OCI-LY1 (cell line): ENCODE data around the gene SWAP70.

Experiments
- H2AFZ ChIP-seq: fragments of 200-600 bp; sonication (generic), shearing (Covaris generic); 2 replicates; pipeline ENCODE4 v1.6.0; 2014; ENCODE audit warnings: antibody characterized with exemption, mild to moderate bottlenecking, low read length
- H3F3A ChIP-seq: fragments of 200-600 bp; sonication (generic), shearing (Covaris generic); 2 replicates; pipeline ENCODE4 v1.6.0; 2014; ENCODE audit warnings: mild to moderate bottlenecking, antibody characterized with exemption, low read length, moderate library complexity; ENCODE audit not compliant: insufficient read depth
- H3K27ac ChIP-seq: fragments of 200-600 bp; sonication (generic); 2 replicates; pipeline ENCODE4 v1.5.1; 2014; ENCODE audit warnings: low read length, mixed run types, mild to moderate bottlenecking, low read depth; ENCODE audit not compliant: poor library complexity, severe bottlenecking
- H3K27me3 ChIP-seq: fragments of 200-600 bp; sonication (generic); 2 replicates; pipeline ENCODE4 v1.6.0; 2014; ENCODE audit warnings: antibody characterized with exemption, mild to moderate bottlenecking, low read length, moderate library complexity; ENCODE audit not compliant: insufficient read depth
- H3K36me3 ChIP-seq: fragments of 200-600 bp; sonication (generic); 2 replicates; pipeline ENCODE4 v1.6.1; 2014; ENCODE audit warnings: mild to moderate bottlenecking, antibody characterized with exemption, low read length, moderate library complexity, mixed read lengths; ENCODE audit not compliant: insufficient read depth
- H3K4me1 ChIP-seq: fragments of 200-600 bp; sonication (generic); 2 replicates; pipeline ENCODE4 v1.5.1; 2014; ENCODE audit warnings: mild to moderate bottlenecking, low read length, moderate library complexity; ENCODE audit not compliant: insufficient read depth, severe bottlenecking
- H3K4me2 ChIP-seq: fragments of 200-600 bp; sonication (generic), shearing (Covaris generic); 2 replicates; pipeline ENCODE4 v1.6.1; 2014; ENCODE audit warnings: low read length
- H3K4me3 ChIP-seq: fragments of 200-600 bp; sonication (generic); 2 replicates; pipeline ENCODE4 v1.5.1; 2014; ENCODE audit warnings: low read length, low read depth, mild to moderate bottlenecking, mixed read lengths; ENCODE audit not compliant: poor library complexity, severe bottlenecking
- H3K79me2 ChIP-seq: fragments of 200-600 bp; shearing (Covaris generic); 2 replicates; pipeline ENCODE4 v1.6.1; 2016; ENCODE audit warnings: mixed run types, low read length, mixed read lengths; ENCODE audit not compliant: insufficient read depth
- H3K9ac ChIP-seq: fragments of 200-600 bp; sonication (generic), shearing (Covaris generic); 2 replicates; pipeline ENCODE4 v1.6.1; 2014; ENCODE audit warnings: mild to moderate bottlenecking, low read length, mixed read lengths
- H3K9me2 ChIP-seq: fragments of 200-600 bp; sonication (generic), shearing (Covaris generic); 2 replicates; pipeline ENCODE4 v1.6.1; 2014; ENCODE audit warnings: low read depth, mild to moderate bottlenecking, low read length, mixed read lengths
- H3K9me3 ChIP-seq: fragments of 200-600 bp; shearing (Covaris generic); 2 replicates; pipeline ENCODE4 v1.6.1; 2014; ENCODE audit warnings: low read length, mixed read lengths
- H4K20me1 ChIP-seq: fragments of 200-600 bp; sonication (generic), shearing (Covaris generic); 2 replicates; pipeline ENCODE4 v1.6.0; 2016; ENCODE audit warnings: mild to moderate bottlenecking, low read length; ENCODE audit not compliant: insufficient read depth
- EZH2 ChIP-seq: fragments of 200-600 bp; sonication (generic), shearing (Covaris generic); IDR thresholded peaks from 2 replicates; pipeline ENCODE4 v1.8.0; 2017; ENCODE audit warnings: borderline replicate concordance, mixed run types, mild to moderate bottlenecking, antibody characterized with exemption, low read length, moderate library complexity, mixed read lengths
- TF ChIP-seq, protein P1 (sequence below): fragments of 200-600 bp; sonication (generic), shearing (Covaris generic); IDR thresholded peaks from 2 replicates; pipeline ENCODE4 v1.5.1; 2017; ENCODE audit warnings: mild to moderate bottlenecking, antibody characterized with exemption, low read length, moderate library complexity, mixed read lengths

Gene SWAP70

DNA sequence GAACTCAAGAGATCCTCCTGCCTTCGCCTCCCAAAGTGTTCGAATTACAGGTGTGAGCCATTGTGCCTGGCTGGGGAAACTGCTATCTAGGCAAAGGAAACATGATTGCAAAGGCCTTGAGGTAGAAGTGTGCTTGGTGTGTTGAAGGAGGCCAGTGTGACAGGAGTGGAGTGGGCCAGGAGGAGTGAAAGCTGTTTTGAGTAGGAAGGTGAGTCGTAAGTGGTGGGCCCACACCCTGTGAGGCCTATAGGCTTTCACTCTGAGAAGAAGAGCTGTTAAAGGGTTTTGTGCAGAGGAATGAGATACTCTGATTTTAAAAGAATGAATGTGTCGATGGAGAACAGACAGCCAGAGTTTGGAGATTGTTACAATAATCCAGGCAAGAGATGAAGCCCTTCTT, 47.0 kb upstream of the SWAP70 start:
- H2AFZ ChIP-seq: no peak overlapping the region
- TF ChIP-seq EZH2: no peak
- TF ChIP-seq, protein P1, sequence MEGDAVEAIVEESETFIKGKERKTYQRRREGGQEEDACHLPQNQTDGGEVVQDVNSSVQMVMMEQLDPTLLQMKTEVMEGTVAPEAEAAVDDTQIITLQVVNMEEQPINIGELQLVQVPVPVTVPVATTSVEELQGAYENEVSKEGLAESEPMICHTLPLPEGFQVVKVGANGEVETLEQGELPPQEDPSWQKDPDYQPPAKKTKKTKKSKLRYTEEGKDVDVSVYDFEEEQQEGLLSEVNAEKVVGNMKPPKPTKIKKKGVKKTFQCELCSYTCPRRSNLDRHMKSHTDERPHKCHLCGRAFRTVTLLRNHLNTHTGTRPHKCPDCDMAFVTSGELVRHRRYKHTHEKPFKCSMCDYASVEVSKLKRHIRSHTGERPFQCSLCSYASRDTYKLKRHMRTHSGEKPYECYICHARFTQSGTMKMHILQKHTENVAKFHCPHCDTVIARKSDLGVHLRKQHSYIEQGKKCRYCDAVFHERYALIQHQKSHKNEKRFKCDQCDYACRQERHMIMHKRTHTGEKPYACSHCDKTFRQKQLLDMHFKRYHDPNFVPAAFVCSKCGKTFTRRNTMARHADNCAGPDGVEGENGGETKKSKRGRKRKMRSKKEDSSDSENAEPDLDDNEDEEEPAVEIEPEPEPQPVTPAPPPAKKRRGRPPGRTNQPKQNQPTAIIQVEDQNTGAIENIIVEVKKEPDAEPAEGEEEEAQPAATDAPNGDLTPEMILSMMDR: no peak
- H3K27ac ChIP-seq: peak overlapping the region; percentile 97
- no peaks in the 10 kb centered on the region for H3K79me2 ChIP-seq
- no peaks in the 10 kb centered on the region for H3K9me3 ChIP-seq
- no peaks in the 10 kb centered on the region for H3K36me3 ChIP-seq
- no peaks in the 10 kb centered on the region for H3K9me2 ChIP-seq
- H4K20me1 ChIP-seq: no peaks in the 10 kb centered on the region
- H3K4me2 ChIP-seq: peak overlapping the region; percentile 71
- H3F3A ChIP-seq: no peaks in the 10 kb centered on the region; the same call in 1 of the 2 replicates
- peak overlapping the region; percentile 11 for H3K4me3 ChIP-seq
- H3K4me1 ChIP-seq: peaks cover 86% of the 10 kb centered on the region
- peak overlapping the region; percentile 57 for H3K9ac ChIP-seq
- H3K27me3 ChIP-seq: no peaks in the 10 kb centered on the region

DNA sequence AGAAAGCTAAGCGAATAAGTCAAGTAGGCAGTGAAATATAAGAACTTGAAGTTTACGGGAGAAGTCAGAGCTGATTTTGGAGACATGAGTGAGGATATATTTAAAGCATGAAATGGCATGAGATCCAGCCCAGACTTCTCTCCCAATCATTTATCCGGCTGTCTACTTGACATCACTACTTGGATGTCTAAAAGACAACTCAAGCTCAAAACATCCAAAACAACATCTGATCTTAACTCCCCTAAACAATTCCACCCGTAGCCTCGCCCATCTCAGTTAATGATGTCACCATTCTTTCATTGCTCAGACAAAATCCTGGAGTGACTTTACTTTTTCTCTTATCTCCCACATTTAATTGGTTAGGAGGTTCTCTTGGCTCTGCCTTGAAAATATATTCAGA, 45.9 kb upstream of the SWAP70 start:
- Histone ChIP-seq H3K4me3 (no peak overlapping the region), H3K9me3 (no peaks in the 10 kb centered on the region), H3K27me3 (no peaks in the 10 kb centered on the region), H4K20me1 (no peaks in the 10 kb centered on the region), H3F3A (no peaks in the 10 kb centered on the region; the same call in 1 of the 2 replicates), H3K9me2 (no peaks in the 10 kb centered on the region), H3K27ac (peak overlapping the region; percentile 97), H3K36me3 (no peaks in the 10 kb centered on the region), H3K9ac (no peak overlapping the region), H3K4me1 (peaks cover 75% of the 10 kb centered on the region), H3K4me2 (no peak overlapping the region), H3K79me2 (no peaks in the 10 kb centered on the region), H2AFZ (no peak overlapping the region)
- TF ChIP-seq EZH2: no peak
- TF ChIP-seq, protein P1: no peak

DNA sequence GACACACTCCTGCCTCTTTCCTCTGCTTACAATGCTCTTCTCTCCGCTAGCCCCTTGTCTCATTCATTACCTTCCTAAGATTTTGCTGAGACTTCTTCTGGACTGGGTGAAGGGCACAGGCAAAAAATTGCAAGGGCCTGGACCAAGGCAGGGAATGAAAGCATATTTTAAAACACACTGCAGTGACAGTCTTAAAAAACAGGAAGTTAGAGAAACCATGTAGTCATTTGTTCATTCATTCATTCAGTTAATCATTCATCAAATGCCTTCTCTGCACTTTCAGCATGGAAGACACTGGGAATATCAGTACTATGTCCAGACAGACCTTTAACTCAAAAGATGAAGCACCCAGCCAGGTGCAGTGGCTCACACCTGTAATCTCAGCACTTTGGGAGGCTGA, 44.9 kb upstream of the SWAP70 start:
- Histone ChIP-seq H3K79me2 (no peaks in the 10 kb centered on the region), H3K4me3 (no peak overlapping the region), H3K36me3 (no peaks in the 10 kb centered on the region), H3K27ac (peak overlapping the region; percentile 97), H3K27me3 (no peaks in the 10 kb centered on the region), H3F3A (no peaks in the 10 kb centered on the region), H3K9me3 (no peaks in the 10 kb centered on the region), H3K4me2 (peak overlapping the region; percentile 53; the same call in 1 of the 2 replicates), H4K20me1 (no peaks in the 10 kb centered on the region), H3K9ac (peak overlapping the region; percentile 60; the same call in 1 of the 2 replicates), H2AFZ (no peak overlapping the region), H3K4me1 (peaks cover 67% of the 10 kb centered on the region), H3K9me2 (no peaks in the 10 kb centered on the region)
- TF ChIP-seq EZH2: no peak
- TF ChIP-seq, protein P1: no peak
